GM06990 (cell line): ENCODE measurements around the gene METTL17.

Experiments
- DNase-seq: peaks from one replicate; pipeline ENCODE4 v3.0.0-alpha.2; 2011; ENCODE audit not compliant: insufficient read length; ENCODE audit errors: extremely low read depth
- H3K27me3 ChIP-seq: replicated peaks from 2 replicates; pipeline ENCODE4 v1.6.0; 2011; ENCODE audit warnings: low read length; ENCODE audit not compliant: control insufficient read depth, insufficient read depth
- H3K36me3 ChIP-seq: 2 replicates; pipeline ENCODE4 v1.5.1; 2011; ENCODE audit warnings: low read length; ENCODE audit not compliant: control insufficient read depth, insufficient read depth
- H3K4me3 ChIP-seq: replicated peaks from 2 replicates; pipeline ENCODE4 v1.5.1; 2011; ENCODE audit warnings: low read depth, mild to moderate bottlenecking, control low read depth, low read length
- CTCF ChIP-seq: IDR thresholded peaks from 2 replicates; pipeline ENCODE4 v1.5.1; 2011; ENCODE audit warnings: low read length, control low read depth, mild to moderate bottlenecking, inconsistent platforms; ENCODE audit not compliant: insufficient read depth, poor library complexity, severe bottlenecking

METTL17 gene

GRCh38 chr14:20969336-20969735, 20.4 kb upstream of the METTL17 start:
- no peak for DNase-seq
- Histone ChIP-seq H3K36me3 (no peaks in the 10 kb centered on the region), H3K4me3 (no peak overlapping the region), H3K27me3 (no peaks in the 10 kb centered on the region)
- TF ChIP-seq CTCF, result no peak

GRCh38 chr14:20970647-20970982, 19.2 kb upstream of the METTL17 start:
- Histone ChIP-seq H3K36me3 (no peaks in the 10 kb centered on the region), H3K27me3 (no peaks in the 10 kb centered on the region), H3K4me3 (peak overlapping the region; percentile 33)
- no peak for DNase-seq
- no peak for TF ChIP-seq CTCF

GRCh38 chr14:20970983-20971704, 18.6 kb upstream of the METTL17 start:
- TF ChIP-seq CTCF, result peak; percentile 100
- peak; percentile 88 for DNase-seq

GRCh38 chr14:20971705-20972021, 18.1 kb upstream of the METTL17 start:
- peak overlapping the region; percentile 63 for H3K4me3 ChIP-seq
- TF ChIP-seq CTCF, result no peak

More at GRCh38 chr14:20970983-20971704, 18.6 kb upstream of the METTL17 start:
- Histone ChIP-seq H3K27me3 (no peaks in the 10 kb centered on the region), H3K4me3 (peak overlapping the region; percentile 63), H3K36me3 (no peaks in the 10 kb centered on the region)

GRCh38 chr14:20973501-20973900, 16.3 kb upstream of the METTL17 start:
- Histone ChIP-seq H3K4me3 (no peak overlapping the region), H3K36me3 (no peaks in the 10 kb centered on the region), H3K27me3 (no peaks in the 10 kb centered on the region)
- TF ChIP-seq CTCF, result no peak
- DNase-seq, result no peak

More at GRCh38 chr14:20971705-20972021, 18.1 kb upstream of the METTL17 start:
- H3K27me3 ChIP-seq, result no peaks in the 10 kb centered on the region
- no peaks in the 10 kb centered on the region for H3K36me3 ChIP-seq
- no peak for DNase-seq

- no peak for TF ChIP-seq CTCF
- H3K4me3 ChIP-seq, result no peak overlapping the region
- no peak for DNase-seq
- H3K36me3 ChIP-seq, result no peaks in the 10 kb centered on the region
- H3K27me3 ChIP-seq, result no peaks in the 10 kb centered on the region
Measured at GRCh38 chr14:20976291-20976690, 13.5 kb upstream of the METTL17 start.
